Measurements from ENCODE around the gene PNPLA2. TPM values are rescaled to one million over a fixed set of nuclear protein-coding genes. Genes with fewer than 3 reads are reported as not detected.

Gene PNPLA2
- total RNA-seq, 3 donors from 2014 or later, result 103 to 266 (median 109) TPM

DNA sequence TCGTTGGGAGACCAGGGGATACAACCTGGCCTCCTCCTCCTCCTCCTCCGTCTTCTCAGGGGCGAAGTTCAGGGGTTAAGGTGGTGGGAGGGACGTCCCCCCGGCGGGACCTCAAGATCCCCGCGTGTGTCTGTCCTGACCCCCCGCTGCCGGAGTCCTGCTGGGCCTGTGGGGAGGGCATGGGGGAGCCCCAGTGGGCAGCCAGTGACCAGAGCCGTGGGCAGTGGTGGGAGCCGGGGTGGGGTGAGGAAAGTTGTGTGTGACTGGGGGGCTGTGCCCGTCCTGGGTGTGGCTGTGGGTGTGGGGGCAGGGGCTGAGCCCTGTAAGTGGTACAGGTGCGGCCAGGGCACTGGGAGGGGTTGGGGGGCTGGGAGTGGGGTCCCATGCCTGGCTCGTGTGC is 34.0 kb downstream of the PNPLA2 start:
- intact Hi-C loops (cut with DNase I; ENCODE audit: low total_unique reads), result loop anchor here (10.0 kb wide), 1 partner anchor 202 kb away; no protein-coding TSS in a partner anchor
- DNase-seq (ENCODE audit: low spot score in 2 of 2), result no peak
- no peaks in the 10 kb centered on the region for H3K36me3 ChIP-seq
- no peak overlapping the region for H3K4me3 ChIP-seq
- peaks cover 13 to 15% of the 10 kb centered on the region in 2 donors for H3K4me1 ChIP-seq
- H3K9me3 ChIP-seq, result no peaks in the 10 kb centered on the region
- no peaks in the 10 kb centered on the region for H3K27me3 ChIP-seq
- peak overlapping the region in 1 of 2 donors; percentile 19 for H3K27ac ChIP-seq
- TF ChIP-seq POLR2AphosphoS5 (IDR thresholded peaks at IDR 0.05) (no peak), POLR2A (IDR thresholded peaks at IDR 0.05) (no peak), CTCF (IDR thresholded peaks at IDR 0.05) (no peak)

DNA sequence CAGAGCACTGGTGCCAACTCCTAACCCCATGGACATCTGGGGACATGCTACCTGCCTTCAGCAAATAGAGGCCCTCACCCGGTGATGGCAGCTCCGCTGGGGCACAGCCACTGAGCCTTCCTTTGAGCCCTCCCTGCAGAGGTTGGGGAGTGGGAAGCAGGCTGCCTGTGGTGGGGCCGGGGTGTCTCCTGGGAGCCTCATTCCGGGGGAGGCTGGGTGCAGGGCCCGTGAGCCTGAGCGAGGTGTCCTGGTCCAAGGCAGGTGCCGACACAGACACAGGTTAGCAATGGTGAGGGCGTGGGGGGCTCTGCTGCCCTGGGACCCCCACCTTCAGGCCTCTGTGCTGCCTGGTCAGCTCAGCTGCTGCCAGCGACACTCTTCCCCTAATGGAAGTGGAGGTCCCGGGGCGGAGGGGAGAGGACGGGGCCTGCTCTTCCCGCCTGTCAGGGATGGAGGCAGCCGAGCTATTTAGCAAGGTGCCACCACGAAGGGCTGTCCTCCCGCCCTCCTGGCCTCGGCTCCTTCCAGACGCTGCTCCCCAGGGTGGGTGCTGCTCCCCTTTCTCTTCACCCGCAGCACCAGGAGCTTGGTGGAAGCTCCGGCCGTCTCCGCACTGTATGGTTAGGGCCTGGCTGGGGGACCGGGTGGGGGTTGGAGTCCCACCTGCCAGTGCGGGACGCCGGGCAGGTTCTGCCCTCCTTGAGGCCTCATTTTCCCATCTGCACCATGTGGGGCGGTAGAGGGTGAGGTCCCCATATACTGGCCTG is 35.2 kb downstream of the PNPLA2 start:
- Histone ChIP-seq H3K27me3 (no peaks in the 10 kb centered on the region), H3K27ac (no peak overlapping the region), H3K4me1 (peaks cover 4 to 10% of the 10 kb centered on the region in 2 donors), H3K36me3 (no peaks in the 10 kb centered on the region), H3K4me3 (no peak overlapping the region), H3K9me3 (no peaks in the 10 kb centered on the region)
- TF ChIP-seq POLR2A (IDR thresholded peaks at IDR 0.05), result no peak
- no peak for TF ChIP-seq POLR2AphosphoS5 (IDR thresholded peaks at IDR 0.05)
- no peak for TF ChIP-seq CTCF (IDR thresholded peaks at IDR 0.05)
- intact Hi-C loops (cut with DNase I; ENCODE audit: low total_unique reads), result loop anchor here (10.0 kb wide), 1 partner anchor 201 kb away; no protein-coding TSS in a partner anchor
- DNase-seq (ENCODE audit: low spot score in 2 of 2), result no peak

DNA sequence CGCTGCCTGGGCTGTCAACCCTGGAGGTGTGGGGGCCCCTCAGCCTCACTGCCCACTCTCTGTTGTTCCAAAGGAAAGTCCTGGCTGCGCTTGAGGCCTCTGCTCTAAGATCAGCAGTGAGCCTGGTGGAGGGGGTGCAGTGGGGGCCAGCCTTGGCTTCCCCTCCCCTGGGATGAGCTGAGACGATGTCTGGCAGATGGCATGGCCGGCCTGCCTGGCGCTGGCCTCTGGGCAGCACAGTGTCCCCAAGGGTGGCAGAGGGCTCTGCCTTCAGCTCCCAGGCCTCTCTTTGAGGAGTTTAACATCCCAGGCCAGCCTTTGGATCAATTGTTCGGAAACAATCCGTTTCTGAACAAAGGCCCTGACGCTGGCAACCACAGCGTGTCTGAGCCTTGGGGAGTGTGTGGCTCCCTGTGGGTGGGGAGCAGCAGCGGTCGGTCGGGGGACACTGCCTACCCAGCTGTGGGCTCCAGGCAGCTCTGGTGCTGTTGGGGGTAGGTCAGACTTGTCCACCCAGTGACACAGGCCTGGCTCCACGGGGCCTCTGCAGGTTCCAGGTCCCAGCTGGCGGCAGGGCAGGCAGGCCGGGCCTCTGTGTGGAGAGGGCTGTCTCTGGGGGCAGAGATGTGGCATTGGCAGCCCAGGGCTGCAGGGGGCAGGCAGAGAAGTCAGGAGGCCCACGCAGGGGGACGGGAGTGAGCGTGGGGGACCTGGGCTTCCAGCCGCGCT is 36.1 kb downstream of the PNPLA2 start:
- Histone ChIP-seq H3K27me3 (no peaks in the 10 kb centered on the region), H3K36me3 (no peaks in the 10 kb centered on the region), H3K4me1 (peaks cover under 1 to 6% of the 10 kb centered on the region in 2 donors), H3K27ac (peak overlapping the region in 1 of 2 donors; percentile 28), H3K9me3 (no peaks in the 10 kb centered on the region), H3K4me3 (no peak overlapping the region)
- no peak for TF ChIP-seq POLR2AphosphoS5 (IDR thresholded peaks at IDR 0.05)
- no peak for DNase-seq (ENCODE audit: low spot score in 2 of 2)
- intact Hi-C loops (cut with DNase I; ENCODE audit: low total_unique reads), result loop anchor here (10.0 kb wide), 1 partner anchor 200 kb away; no protein-coding TSS in a partner anchor

DNA sequence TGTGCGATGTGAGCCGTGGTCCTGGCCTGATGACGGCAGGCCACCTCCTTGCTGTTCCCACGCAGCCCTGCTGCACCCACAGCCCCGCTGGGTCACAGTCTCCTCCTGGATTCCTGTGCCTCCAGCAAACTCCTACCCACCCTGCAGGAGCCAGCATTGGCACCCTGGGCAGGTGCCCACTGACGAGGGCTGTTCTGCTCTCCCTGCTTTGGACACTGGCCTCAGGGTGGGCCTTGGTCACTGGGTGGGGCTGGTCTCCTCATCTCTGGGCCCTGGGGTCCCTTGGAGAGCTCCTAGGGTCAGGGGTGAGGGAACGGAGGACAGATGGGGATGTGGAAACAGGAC is 36.6 kb downstream of the PNPLA2 start:
- H3K4me1 ChIP-seq, result peaks cover under 1 to 4% of the 10 kb centered on the region in 2 donors
- no peaks in the 10 kb centered on the region for H3K27me3 ChIP-seq
- no peak overlapping the region for H3K4me3 ChIP-seq
- H3K27ac ChIP-seq, result peak overlapping the region in 1 of 2 donors; percentile 28
- no peaks in the 10 kb centered on the region for H3K9me3 ChIP-seq
- H3K36me3 ChIP-seq, result no peaks in the 10 kb centered on the region
- intact Hi-C loops (cut with DNase I; ENCODE audit: low total_unique reads), result loop anchor here (10.0 kb wide), 1 partner anchor 199 kb away; no protein-coding TSS in a partner anchor
- DNase-seq (ENCODE audit: low spot score in 2 of 2), result no peak
- TF ChIP-seq POLR2AphosphoS5 (IDR thresholded peaks at IDR 0.05) (no peak), POLR2A (IDR thresholded peaks at IDR 0.05) (no peak), CTCF (IDR thresholded peaks at IDR 0.05) (no peak)

DNA sequence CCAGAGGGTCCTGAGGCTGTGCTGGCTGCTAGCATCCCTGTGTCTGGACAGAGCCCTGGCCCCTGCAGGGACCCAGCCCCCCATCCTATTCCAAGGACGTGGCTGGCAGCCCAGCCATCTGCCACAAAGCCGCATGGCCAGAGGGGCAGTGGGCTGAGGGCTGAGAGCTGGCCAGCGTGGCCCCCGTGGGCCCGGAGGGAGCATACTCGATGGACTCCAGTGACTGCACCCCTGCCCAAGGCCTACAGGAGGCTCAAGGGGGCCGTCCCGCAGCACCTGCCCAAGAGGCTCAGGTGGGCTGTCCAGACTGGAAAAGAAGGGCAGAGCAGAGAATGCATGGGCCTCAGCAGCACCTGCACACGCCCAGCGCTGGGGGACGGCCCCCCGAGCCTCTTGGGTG is 37.1 kb downstream of the PNPLA2 start:
- Histone ChIP-seq H3K27me3 (no peaks in the 10 kb centered on the region), H3K4me1 (peaks cover 0 to 4% of the 10 kb centered on the region in 2 donors), H3K36me3 (no peaks in the 10 kb centered on the region), H3K27ac (no peak overlapping the region), H3K9me3 (no peaks in the 10 kb centered on the region), H3K4me3 (no peak overlapping the region)
- no peak for TF ChIP-seq POLR2AphosphoS5 (IDR thresholded peaks at IDR 0.05)
- no peak for TF ChIP-seq CTCF (IDR thresholded peaks at IDR 0.05)
- TF ChIP-seq POLR2A (IDR thresholded peaks at IDR 0.05), result no peak
- intact Hi-C loops (cut with DNase I; ENCODE audit: low total_unique reads), result loop anchor here (10.0 kb wide), 1 partner anchor 199 kb away; no protein-coding TSS in a partner anchor
- no peak for DNase-seq (ENCODE audit: low spot score in 2 of 2)
